H1 (cell line): ENCODE results near the gene ENPP7. TPM values are rescaled to one million over a fixed set of nuclear protein-coding genes. Genes with fewer than 3 reads are reported as not detected.

Source experiments
- NANOG ChIP-seq: IDR thresholded peaks from 2 replicates; pipeline ENCODE4 v1.6.1; 2011; ENCODE audit warnings: low read length, low read depth, mild to moderate bottlenecking, inconsistent platforms; ENCODE audit not compliant: insufficient read depth, poor library complexity, severe bottlenecking
- SIRT6 ChIP-seq: IDR thresholded peaks from one replicate; pipeline ENCODE4 v1.7.1; 2012; ENCODE audit warnings: low read length, inconsistent platforms
- SP4 ChIP-seq: IDR thresholded peaks from 2 replicates; pipeline ENCODE4 v1.6.1; 2012; ENCODE audit warnings: low read length, inconsistent platforms
- polyA plus RNA-seq, 7 experiments: library from polyadenylated mRNA; depleted of rRNA in 3 of 7; stranded (reverse) in 5 of 7; unstranded in 2 of 7; fragments of >200 nt in 5 of 7; fragments of 200-250 nt in 2 of 7; gene quantifications; 1 replicate in 5 of 7; 2 replicates in 1 of 7; 4 replicates in 1 of 7; pipeline versions ENCODE4 v1.2.1 to v1.2.3, GENCODE V29; 2011 to 2013; ENCODE audit warnings: missing spikeins in 2 of 7, mixed read lengths in 2 of 7
- total RNA-seq: library from RNA; stranded (reverse); fragmentation: NEBNext Ultra II Directional; extraction: Animal tissue kit (Norgen Biotek cat#: 25700); gene quantifications from 2 replicates; pipeline ENCODE4 v1.2.1, GENCODE V29; 2021
- TF ChIP-seq, protein P1 (sequence below): IDR thresholded peaks from 2 replicates; pipeline ENCODE4 v1.6.1; 2012; ENCODE audit warnings: low read length, inconsistent platforms

ENPP7 gene
- total and polyA plus RNA-seq, 2 of the 8 experiments (the other 6 are each of a cell fraction or from before 2014, with no cell fraction given), result not detected

DNA sequence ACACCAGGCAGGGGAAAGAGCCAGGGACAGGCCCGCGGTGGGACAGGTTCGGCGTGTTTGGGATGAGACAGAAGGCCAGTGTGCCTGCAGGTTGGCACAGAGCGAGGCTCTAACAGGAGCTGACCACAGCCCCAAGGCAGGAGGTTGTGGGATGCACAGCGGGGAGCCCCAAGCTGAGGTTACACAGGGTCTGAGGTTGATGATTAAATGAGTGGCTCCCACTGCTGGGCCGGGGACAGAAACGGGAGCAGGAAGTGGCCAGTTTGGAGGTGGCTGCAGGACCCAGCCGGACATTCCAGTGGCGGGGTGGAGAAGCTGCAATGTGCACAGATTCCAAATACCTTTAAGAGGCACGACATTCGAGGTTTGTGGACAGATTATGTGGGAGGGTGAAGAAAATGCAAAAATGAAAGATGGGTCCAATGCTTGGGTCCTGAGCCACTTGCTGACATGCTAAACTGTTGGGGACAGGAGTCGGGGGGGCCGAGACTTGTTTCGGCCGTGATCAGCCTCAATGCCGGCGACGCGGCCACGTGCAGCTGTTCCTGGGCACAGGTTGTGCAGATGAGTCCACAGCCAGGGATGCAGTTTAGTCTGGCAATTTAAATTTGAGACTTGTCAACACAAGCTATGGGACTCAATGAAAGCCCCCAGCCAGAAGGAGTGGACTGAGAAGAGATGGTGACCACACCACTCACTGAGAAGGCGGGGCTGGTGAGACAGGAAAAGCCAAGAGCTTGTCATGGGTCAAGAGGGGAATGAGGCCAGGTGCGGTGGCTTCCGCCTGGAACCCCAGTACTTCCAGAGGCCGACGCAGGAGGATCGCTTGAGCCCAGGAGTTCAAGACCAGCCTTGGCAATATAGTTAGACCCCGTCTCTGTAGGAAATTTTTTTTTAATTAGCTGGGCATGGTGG lies 8.7 kb downstream of the ENPP7 start (continued):
- TF ChIP-seq, protein P1, sequence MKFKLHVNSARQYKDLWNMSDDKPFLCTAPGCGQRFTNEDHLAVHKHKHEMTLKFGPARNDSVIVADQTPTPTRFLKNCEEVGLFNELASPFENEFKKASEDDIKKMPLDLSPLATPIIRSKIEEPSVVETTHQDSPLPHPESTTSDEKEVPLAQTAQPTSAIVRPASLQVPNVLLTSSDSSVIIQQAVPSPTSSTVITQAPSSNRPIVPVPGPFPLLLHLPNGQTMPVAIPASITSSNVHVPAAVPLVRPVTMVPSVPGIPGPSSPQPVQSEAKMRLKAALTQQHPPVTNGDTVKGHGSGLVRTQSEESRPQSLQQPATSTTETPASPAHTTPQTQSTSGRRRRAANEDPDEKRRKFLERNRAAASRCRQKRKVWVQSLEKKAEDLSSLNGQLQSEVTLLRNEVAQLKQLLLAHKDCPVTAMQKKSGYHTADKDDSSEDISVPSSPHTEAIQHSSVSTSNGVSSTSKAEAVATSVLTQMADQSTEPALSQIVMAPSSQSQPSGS, result no peak
- TF ChIP-seq NANOG, result no peak
- TF ChIP-seq SP4, result no peak
- TF ChIP-seq SIRT6, result no peak
